Coronary artery (tissue), 2 donors: Measurements from ENCODE around the gene SLC16A9.

Experiments used
- DNase-seq: peaks from one replicate; pipeline ENCODE4 v3.0.0-alpha.2; 2017; ENCODE audit warnings: low spot score
- H3K27ac ChIP-seq, 2 donors: fragments of 200-600 bp; sonication (generic); one replicate each; pipeline ENCODE4 v1.5.1; 2016 to 2019
- H3K4me3 ChIP-seq: fragments of 200-600 bp; sonication (generic); 2 replicates; pipeline ENCODE4 v1.5.1; 2016; ENCODE audit warnings: mild to moderate bottlenecking, moderate library complexity
- TF ChIP-seq, protein P1 (sequence below): fragments of 200-600 bp; sonication (generic); IDR thresholded peaks from one replicate; pipeline ENCODE4 v1.5.1; 2019; ENCODE audit warnings: antibody characterized with exemption

SLC16A9 gene

DNA sequence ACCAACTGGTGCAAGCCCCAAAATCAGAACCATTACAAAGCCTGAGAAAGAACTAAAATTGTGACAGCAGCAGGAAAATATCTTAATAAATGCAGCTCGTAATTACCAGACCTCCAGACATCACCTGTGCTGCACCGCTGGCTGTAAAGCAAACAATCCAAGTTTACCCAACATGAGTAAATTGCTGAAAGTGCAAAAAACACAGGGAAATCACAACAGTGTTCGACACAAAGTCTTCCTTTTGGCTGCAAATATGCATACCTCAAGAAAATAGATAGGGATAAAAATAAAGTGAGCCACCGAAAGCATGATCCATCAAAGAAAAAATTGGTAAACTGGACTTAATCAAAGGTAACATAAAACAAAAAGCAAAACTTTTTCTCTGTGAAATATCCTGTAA is 101.7 kb downstream of the SLC16A9 start:
- DNase-seq: no peak
- Histone ChIP-seq H3K4me3 (no peak overlapping the region), H3K27ac (no peak overlapping the region)
- TF ChIP-seq, protein P1, sequence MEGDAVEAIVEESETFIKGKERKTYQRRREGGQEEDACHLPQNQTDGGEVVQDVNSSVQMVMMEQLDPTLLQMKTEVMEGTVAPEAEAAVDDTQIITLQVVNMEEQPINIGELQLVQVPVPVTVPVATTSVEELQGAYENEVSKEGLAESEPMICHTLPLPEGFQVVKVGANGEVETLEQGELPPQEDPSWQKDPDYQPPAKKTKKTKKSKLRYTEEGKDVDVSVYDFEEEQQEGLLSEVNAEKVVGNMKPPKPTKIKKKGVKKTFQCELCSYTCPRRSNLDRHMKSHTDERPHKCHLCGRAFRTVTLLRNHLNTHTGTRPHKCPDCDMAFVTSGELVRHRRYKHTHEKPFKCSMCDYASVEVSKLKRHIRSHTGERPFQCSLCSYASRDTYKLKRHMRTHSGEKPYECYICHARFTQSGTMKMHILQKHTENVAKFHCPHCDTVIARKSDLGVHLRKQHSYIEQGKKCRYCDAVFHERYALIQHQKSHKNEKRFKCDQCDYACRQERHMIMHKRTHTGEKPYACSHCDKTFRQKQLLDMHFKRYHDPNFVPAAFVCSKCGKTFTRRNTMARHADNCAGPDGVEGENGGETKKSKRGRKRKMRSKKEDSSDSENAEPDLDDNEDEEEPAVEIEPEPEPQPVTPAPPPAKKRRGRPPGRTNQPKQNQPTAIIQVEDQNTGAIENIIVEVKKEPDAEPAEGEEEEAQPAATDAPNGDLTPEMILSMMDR: no peak

DNA sequence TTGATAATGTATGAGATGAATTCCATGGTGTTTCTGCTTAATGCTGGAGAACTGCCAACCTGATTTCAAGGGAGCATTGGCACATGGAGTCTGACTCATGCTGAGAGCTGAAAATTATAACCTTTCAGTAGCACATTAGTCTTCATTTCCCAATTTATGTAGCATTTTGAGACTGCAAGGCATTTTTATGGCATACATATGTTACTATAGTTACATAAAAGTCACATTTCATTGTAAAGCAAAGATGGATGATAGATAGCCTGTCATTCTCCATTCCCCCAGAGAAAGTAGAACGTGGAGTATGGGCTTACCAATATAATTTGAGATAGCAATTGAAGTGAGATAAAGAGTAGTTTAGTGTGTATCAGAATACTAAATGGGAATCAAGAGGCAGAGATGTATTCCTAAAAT is 103.1 kb downstream of the SLC16A9 start:
- H3K27ac ChIP-seq: no peak overlapping the region
- no peak for DNase-seq

DNA sequence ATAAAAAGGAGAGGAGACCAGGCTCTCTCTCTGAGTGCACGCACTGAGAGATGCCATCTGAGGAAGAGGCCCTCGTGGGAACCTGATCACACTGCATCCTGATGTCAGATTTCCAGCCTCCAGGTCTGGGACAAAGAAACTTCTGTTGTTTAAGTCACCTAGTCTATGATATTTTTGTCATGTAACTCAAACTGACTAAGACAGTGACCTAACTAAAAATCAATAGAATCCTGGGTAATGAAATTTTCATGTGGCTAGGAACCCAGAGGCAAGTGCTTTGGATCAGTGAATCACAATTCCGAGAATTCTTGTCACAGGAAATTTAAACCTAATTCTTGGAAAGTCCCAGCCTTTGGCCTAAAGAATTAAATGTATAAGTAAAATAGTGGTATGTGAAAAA is 107.7 kb downstream of the SLC16A9 start:
- TF ChIP-seq, protein P1: no peak

More for the DNA sequence above, 103.1 kb downstream of the SLC16A9 start:
- TF ChIP-seq, protein P1: no peak
- H3K4me3 ChIP-seq: no peak overlapping the region

More for the DNA sequence above, 107.7 kb downstream of the SLC16A9 start:
- Histone ChIP-seq H3K4me3 (no peak overlapping the region), H3K27ac (no peak overlapping the region)
- no peak for DNase-seq
